Kidney epithelial cell (primary cell): ENCODE results near the gene INPP5E. TPM values are rescaled to one million over a fixed set of nuclear protein-coding genes. Genes with fewer than 3 reads are reported as not detected.

Source experiments
- DNase-seq: peaks from one replicate; pipeline ENCODE4 v3.0.0-alpha.2; 2010; ENCODE audit warnings: low read depth
- H3K27me3 ChIP-seq: 2 replicates; pipeline ENCODE4 v1.6.0; 2011; ENCODE audit warnings: low read length; ENCODE audit not compliant: control insufficient read depth, insufficient read depth
- H3K36me3 ChIP-seq: 2 replicates; pipeline ENCODE4 v1.5.1; 2011; ENCODE audit warnings: low read length; ENCODE audit not compliant: control insufficient read depth, insufficient read depth
- H3K4me3 ChIP-seq: 2 replicates; pipeline ENCODE4 v1.5.1; 2011; ENCODE audit warnings: low read depth, mild to moderate bottlenecking, control low read depth, low read length
- CTCF ChIP-seq: IDR thresholded peaks from 2 replicates; pipeline ENCODE4 v1.5.1; 2011; ENCODE audit warnings: mild to moderate bottlenecking, moderate library complexity, low read length, control low read depth, inconsistent platforms; ENCODE audit not compliant: insufficient read depth, poor library complexity, severe bottlenecking
- total RNA-seq: library from RNA; depleted of rRNA; stranded (reverse); fragments of >200 nt; gene quantifications from 2 replicates; pipeline ENCODE4 v1.2.3, GENCODE V29; 2015

Gene INPP5E
- total RNA-seq, 1 donor from 2014 or later, result 14.5 TPM

GRCh38 chr9:136434580-136435169, 5.0 kb downstream of the INPP5E start:
- H3K36me3 ChIP-seq, result no peaks in the 10 kb centered on the region
- no peak for DNase-seq
- H3K4me3 ChIP-seq, result no peak overlapping the region
- TF ChIP-seq CTCF, result no peak
- no peaks in the 10 kb centered on the region for H3K27me3 ChIP-seq

DNA sequence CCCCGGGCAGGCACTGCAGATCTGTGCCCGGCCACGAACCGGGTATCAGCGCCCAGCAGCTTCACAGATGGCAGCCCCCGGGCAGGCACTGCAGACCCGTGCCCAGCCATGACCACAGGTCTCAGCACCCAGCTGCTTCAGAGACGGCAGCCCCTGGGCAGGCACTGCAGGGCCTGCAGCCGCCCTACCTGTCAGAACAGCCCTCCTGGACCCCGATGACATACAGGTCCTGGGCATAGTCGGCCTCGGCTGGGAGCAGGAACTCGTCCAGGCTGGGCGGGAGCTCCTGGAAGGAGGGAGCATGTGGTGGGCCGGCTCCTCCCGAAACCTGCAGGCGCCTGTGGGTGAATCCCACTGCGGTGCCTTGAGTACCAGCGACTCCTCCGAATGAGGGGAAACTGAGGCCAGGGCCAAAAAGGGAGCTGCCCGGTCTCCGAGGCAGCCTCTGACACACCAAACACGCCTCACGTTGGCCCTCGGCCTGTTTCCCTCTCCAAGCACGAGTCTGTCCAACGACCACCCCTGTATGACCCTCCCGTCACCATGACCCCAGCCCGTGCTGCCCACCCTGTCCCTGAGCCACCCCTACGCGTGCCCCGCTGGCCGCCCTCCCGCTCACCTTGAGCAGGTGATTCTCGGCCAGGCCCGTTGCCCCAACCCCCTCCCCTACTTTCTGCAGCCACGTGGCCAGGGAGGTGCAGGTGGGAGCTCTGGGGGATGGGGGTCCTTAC, 5.6 kb downstream of the INPP5E start:
- Histone ChIP-seq H3K36me3 (no peaks in the 10 kb centered on the region), H3K27me3 (no peaks in the 10 kb centered on the region), H3K4me3 (no peak overlapping the region)
- DNase-seq, result no peak
- TF ChIP-seq CTCF, result no peak

DNA sequence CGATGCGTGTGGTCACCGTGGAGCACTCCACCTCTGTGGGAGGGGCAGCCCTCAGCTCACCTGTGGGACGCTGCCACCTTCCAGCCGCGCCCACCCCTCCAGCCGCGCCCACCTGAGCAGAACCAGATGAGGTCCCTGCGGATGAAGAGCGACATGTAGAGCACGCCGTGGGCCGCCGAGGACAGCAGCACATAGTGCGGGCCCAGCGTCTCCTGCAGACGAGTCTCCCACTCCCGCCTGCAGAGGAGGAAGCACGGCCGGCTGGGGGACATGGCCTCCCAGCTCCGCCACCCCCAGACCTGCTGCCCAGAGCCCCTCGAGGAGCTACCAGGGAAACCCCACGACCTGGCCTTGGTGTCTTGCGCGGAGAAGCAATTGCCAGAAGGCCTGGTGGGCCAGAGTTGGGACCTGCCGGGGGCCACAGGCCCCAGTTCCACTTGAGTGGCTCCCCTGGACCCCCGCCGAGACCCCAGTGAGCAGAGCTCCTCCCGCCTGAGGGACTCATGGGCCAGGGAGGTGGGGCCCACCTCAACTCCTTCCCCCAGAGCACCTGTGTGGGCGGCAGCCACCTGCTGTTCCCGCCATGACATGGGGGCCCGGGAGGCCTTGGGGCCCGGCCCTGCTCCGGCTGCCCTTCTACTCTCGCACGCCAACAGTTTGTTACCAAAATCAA, 6.5 kb downstream of the INPP5E start:
- no peak for TF ChIP-seq CTCF
- DNase-seq, result no peak
- Histone ChIP-seq H3K27me3 (no peaks in the 10 kb centered on the region), H3K4me3 (no peak overlapping the region), H3K36me3 (peaks cover 1% of the 10 kb centered on the region)

GRCh38 chr9:136432591-136432990, 7.1 kb downstream of the INPP5E start:
- DNase-seq, result no peak
- no peak overlapping the region for H3K4me3 ChIP-seq
- no peaks in the 10 kb centered on the region for H3K27me3 ChIP-seq
- TF ChIP-seq CTCF, result no peak
- peaks cover 1% of the 10 kb centered on the region for H3K36me3 ChIP-seq

GRCh38 chr9:136431782-136432350, 7.8 kb downstream of the INPP5E start:
- TF ChIP-seq CTCF, result no peak
- H3K4me3 ChIP-seq, result no peak overlapping the region
- peaks cover 1% of the 10 kb centered on the region for H3K36me3 ChIP-seq
- H3K27me3 ChIP-seq, result no peaks in the 10 kb centered on the region
- no peak for DNase-seq
